ENCODE results near the gene CTNNA3.

Gene CTNNA3

DNA sequence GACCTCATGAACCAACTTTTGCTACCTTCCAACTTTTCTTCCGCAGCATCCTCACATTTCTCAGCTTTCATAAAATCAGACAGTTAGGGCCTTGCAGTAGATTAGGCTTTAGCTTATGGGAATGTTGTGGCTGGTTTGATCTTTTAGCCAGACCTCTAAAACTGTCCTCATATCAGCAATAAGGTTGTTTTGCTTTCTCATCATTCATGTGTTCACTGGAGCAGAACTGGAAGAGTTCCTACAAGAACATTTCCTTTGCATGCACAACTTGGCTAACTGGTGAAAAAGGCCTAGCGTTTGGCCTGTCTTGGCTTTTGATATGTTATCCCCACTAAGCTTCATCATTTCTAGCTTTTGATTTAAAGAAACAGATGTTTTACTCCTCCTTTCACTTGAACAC, 900.1 kb downstream of the CTNNA3 start:
- DNase-seq: no peak

DNA sequence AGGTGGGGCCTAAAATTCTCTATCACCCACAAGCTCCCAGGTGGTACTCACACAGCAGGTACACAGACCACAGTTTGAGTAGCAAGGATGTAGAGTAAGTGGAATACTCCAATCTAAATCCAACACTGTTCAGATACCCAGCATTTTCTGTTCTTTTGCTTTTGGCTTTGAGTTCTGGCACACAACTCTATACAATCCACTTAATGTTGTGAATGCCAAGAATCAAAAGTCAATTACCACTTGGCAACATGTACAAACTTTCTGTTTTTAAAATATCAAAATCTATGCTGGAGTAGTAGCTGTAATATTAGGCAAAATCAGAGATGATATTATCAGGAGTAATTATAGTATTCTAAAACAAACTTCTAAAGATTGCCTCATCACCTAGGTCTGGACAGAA, 903.6 kb downstream of the CTNNA3 start:
- no peak for DNase-seq

DNA sequence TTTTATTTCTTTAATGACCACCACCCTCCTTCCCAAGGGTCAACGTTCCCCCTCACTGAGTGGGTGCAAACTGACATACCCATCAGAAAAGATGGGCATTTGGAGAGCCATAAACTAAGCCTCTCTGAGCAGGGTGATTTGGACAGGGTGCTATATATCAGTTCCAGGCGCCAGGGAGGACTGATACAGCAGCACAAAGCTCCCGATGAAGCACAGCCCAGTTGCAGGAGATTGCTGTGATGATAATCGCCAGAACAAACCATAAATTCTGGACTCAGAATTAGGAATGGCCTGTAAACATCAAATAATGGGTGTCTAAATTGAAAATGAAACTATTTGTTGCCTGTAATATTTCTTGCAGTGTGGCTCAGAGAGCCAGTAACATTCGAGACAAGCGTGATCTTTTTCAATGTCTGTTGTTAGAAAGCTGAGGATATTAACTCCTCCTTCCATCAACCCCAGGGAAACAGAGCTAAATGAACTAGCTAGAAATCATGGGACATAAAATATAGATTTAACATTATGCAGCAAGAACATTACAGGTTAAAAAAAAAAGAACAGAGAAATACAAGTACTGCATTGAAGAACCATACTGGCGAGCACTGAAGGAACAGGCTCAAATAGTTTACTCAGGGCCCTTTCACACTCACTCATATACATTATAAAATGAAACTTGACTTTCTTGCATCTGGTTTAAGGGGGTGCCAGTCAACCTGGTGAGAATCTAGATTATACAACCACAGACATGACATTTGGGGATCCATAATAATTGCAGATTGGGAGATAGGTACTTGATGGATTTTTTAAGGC, 907.6 kb downstream of the CTNNA3 start:
- DNase-seq: no peak

GRCh38 chr10:66786709-66787108, 909.3 kb downstream of the CTNNA3 start:
- no peak for DNase-seq

DNA sequence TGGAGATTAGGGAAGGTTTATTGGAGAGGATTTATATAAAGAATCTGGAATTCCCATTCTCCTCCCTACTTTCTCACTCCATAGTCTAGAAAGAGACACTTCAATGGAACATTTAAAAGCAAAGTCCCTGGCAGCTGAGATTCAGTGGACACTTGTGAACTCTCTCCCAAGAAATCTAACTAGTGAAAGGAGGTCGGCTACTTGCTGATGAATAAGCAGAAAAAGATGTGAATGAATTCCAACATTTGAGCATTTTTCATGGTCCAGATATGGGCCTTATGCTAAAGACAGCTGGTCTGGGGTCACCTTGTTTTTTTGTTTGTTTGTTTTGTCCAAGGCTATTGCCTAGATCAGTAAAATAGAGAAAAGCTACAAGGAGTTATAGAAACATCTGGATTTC, 911.2 kb downstream of the CTNNA3 start:
- no peak for DNase-seq

GRCh38 chr10:66783316-66783715, 912.7 kb downstream of the CTNNA3 start:
- no peak for DNase-seq

DNA sequence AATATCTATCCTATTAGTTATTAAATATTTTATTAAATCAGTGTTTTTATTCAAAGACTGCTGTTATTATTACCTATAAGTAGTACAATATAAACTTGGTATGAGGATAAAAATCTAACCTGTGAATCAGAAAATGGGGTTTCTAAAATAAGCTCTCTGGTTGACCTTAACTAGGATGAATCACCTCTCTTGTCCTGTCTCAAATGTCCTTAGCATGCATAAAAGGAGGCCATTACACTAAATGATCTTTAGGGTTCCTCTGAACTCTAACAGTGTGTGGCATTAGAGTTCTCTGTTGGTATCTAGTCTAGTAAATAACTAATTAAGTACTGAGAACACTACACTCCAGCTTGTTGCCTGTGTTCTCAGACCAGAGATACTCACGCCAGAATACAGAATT, 913.2 kb downstream of the CTNNA3 start:
- no peak for DNase-seq

DNA sequence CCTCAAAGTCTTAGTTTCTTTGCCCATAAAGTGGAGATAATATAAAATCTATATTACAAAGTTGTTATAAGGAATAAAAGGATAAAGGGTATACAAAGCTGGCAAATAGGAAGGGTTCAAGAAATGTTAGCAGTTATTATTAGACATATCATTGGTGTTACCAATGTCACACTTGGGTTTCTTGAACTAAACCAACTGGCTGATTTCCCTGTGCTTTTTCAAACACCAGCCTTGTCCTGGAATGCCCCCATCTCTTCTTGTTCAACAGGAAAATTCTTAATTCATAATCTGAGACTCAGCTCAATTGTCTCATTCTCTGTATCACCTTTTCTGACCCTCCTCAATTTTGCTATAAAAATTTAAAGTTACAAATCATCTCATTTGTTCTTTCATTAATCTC, 913.9 kb downstream of the CTNNA3 start:
- DNase-seq: no peak

GRCh38 chr10:66780796-66781195, 915.2 kb downstream of the CTNNA3 start:
- DNase-seq: no peak

- DNase-seq: no peak
Measured at GRCh38 chr10:66778351-66778750, 917.6 kb downstream of the CTNNA3 start.

DNA sequence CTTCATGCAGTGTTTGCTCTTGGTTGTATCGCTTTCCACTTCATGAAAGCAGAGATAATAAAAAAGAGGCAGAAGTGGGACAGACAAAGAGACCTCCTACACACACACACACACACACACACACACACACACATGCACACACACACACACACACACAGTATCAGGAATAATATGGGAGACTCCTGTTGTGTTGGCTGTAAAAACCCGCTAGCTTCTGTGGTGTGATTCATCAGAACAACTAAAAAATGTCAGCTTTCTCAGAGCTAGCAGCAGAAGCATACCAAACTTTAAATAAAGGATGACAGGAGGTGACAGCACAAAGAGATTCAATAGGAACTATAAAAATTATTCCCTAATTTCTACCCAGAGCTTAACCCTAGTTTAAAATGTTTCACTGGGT, 918.3 kb downstream of the CTNNA3 start:
- no peak for DNase-seq

GRCh38 chr10:66773472-66773817, 922.5 kb downstream of the CTNNA3 start:
- DNase-seq: no peak

GRCh38 chr10:66772548-66773471, 923.2 kb downstream of the CTNNA3 start:
- no peak for DNase-seq

DNA sequence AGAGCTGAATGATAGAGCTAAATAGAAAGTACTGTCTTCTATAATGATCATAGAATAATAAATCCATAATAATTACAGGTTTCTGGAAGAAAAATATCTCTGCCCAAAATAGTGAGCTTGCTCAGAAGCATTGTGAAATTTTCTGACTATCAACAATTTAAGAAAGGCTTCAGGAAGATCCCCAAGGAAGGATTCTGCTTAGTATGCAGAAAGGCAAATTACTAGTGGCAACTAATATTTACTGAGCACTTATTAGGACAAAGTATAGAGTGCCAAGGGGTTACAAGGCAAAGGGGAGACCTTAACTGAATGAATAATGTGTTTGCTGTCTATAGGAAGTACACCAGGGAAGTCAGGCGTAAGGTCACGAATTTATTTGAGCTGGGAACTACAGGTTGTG, 928.3 kb downstream of the CTNNA3 start:
- no peak for DNase-seq

GRCh38 chr10:66762218-66762729, 933.7 kb downstream of the CTNNA3 start:
- no peak for DNase-seq

GRCh38 chr10:66760941-66761340, 935.1 kb downstream of the CTNNA3 start:
- no peak for DNase-seq

DNA sequence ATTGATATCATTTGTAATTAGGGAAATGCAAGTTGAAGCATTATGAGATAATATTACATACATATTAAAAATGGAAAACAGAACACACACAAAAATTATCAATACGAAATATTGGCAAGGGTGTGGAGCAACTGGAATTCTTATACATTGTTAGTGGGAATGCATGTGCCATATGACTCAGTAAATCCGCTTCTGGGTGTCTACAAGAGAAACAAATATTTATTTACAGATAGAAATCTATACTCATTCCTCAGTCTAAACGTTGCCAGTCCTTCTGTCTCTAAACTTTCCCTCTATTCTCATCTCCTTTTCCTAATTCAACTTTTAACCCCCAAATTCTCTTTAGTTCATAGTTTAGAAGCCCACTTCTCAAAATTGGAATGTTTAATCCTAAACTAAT, 940.5 kb downstream of the CTNNA3 start:
- DNase-seq: no peak

DNA sequence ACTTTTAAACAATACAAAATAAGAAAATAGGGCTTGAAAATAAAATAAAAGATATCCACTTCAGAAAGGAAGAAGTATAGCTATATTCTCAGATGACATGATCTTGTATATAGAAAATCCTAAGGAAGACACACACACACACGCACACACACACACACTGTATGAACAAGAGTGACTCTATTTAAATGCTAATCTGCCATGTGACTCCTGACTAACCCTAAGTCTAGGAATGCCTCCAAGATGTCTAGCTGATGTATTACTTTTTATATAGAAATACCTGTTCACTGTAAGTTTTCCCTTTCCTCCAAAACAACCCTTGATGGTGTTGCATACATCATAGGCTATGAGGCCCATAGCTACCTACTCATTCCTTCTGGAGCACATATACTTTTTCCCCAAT, 943.3 kb downstream of the CTNNA3 start:
- DNase-seq: no peak

- DNase-seq: no peak
Measured at GRCh38 chr10:66748217-66748616, 947.8 kb downstream of the CTNNA3 start.

DNA sequence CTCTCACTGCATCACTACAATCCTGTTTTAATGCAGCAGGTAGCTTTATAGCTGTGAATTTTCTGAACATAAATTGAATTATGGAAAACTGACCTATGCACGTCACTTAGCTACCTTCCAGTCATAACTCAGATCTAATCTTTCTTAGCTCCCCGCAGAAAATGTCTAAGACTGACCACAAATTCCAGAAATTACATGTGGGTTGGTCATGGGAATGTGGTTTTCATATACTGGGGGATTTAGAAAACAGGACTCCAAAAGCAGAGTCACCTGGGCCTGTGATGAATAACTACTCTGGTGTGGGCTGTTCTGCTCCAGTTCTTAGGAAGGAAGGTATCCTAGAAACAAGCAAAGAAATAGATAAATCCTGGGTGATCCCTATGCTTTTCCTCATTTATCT, 948.5 kb downstream of the CTNNA3 start:
- no peak for DNase-seq

GRCh38 chr10:66746711-66747110, 949.3 kb downstream of the CTNNA3 start:
- DNase-seq: no peak

DNA sequence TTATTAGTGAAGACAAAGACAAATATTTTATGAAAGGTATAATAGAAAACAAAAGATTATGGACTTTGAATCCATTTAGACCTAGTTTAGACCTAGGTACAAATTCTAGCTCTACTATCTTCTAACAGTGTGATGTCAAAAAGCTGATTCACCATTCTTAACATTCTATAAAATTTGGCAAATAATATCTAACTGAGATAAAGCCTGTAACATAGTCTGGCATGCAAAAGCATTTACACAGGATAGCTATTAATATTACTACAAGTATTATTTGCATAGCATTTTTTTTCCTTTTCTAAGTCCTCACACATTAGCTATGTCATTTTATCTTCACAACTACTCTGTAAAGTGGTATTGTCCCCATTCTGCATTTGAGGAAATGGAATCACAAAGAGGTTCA, 949.7 kb downstream of the CTNNA3 start:
- DNase-seq: no peak

GRCh38 chr10:66744915-66745314, 951.1 kb downstream of the CTNNA3 start:
- no peak for DNase-seq

- no peak for DNase-seq
Measured at GRCh38 chr10:66737241-66737640, 958.8 kb downstream of the CTNNA3 start.

Measured in CD4-positive, alpha-beta T cell treated with Interleukin-10 for 1 hour (primary cell).